HG03469 (cell line): ENCODE data around the gene RNF17.

Experiments used
- ATAC-seq: cut with Tn5 transposase; IDR thresholded peaks from one replicate; pipeline ENCODE4 v1.9.1; 2021; ENCODE audit warnings: mild to moderate bottlenecking, moderate library complexity, moderate number of reproducible peaks; ENCODE audit not compliant: unreplicated experiment

RNF17 gene

DNA sequence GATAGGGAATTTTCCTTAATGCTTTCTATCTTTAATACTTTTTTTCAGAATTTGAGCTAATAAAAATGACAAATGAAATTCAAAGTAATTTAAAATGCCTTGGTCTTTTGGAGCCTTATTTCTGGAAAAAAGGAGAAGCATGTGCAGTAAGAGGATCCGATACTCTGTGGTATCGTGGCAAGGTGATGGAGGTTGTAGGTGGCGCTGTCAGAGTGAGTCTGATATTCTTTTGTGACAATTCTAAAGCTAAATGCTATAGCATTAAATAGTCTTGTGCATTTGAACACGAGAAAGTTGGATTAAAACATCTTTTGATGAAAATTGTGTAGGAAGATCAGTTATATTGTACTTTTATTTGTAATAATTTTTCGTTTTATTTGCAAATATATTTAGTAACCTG, 95.0 kb downstream of the RNF17 start:
- no peak for ATAC-seq

DNA sequence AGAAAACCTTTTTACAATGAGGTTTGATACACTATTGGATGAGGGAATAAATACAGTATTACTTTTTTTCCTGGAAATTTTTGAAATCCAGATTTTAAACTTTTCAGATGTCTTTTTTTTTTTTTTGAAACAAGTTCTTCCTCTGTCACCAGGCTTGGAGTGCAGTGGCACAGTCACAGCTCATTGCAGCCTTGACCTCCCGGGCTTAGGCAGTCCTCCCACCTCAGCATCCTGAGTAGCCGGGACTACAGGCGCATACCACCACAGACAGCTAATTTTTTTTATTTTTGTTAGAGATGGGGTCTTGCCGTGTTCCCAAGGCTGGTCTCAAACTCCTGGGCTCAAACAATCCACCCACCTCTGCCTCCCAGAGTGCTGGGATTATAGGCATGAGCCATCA, 96.8 kb downstream of the RNF17 start:
- ATAC-seq: no peak

DNA sequence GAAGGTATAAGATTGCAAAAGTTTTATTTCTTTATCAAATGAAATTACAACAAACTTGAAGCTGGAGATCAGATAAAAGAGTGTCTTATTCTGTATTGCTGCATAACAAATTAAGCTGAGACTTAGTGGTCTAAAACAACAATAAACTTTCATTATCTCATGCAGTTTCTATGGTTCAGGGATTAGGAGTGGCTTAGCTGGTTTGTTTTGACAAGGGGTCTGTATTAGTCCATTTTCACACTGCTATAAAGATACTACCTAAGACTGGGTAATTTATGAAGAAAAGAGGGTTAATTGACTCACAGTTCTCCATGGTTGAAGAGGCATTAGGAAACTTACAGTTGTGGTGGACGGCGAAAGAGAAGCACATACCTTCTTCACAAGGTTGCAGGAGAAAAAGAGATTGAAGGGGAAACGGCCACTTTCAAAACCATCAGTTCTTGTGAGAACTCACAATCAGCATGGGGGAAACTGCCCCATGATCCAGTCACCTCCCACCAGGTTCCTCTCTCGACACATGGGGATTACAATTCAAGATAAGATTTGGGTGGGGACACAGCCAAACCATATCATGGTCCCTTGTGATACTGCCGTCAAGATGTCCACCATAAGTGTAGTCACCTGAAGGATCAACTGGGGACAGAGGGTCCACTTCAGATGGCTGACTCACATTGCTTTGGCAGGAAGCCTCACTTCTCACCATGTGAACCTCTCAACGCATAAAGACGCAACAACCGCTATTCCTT, 97.8 kb downstream of the RNF17 start:
- no peak for ATAC-seq

DNA sequence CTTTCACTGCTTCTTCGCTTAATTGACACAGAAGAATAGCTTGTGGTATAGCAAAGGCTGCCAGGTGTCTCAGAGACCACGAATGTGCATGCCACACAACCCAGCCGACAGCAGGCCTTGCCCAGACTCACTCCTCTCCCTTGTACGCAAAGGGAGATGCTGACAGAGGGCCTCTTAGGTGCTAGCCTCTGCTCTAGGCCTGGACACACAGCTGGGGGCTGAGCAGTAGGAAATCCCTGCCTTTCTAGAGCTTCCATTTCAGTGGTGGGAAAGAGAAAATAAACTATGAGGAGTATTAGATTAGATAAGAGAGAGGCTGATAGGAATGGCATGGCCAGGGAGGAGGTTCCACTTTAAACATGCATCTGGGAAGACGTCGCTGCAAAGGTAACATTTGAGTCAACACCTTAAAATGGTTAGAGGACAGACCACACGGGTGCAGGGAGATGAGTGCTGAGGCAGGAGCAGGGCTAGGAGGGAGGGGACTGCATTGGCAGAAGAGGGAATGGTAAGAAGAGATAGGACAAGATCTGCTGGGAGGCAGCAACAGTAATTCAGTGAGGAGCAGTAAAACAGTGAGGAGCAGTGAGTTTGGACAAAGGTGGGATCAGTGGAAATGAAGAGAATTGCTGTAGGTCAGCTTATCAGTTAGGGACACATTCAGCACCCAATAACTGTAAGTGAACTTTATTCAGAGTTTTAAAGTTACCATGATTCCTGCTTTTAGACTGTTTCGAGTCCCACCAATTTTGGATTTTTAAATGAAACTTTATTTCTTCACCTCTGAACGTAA, 100.0 kb downstream of the RNF17 start:
- ATAC-seq: no peak

DNA sequence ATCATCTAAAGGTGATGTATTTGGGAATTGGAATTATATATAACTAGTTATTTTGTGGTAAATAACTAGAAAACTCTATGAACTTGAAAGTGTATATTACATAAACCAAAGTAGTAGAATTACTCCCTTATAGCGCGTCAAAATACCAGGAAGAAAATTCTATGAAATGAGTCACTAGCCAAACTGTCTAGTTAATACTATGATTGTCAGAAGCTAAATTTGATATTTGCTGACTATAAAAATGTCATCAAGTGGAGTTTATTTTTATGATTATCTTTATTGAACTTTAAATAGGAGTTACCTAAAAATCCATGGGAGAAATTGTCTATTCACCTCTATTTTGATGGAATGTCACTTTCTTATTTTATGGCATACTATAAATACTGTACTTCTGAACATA, 100.6 kb downstream of the RNF17 start:
- ATAC-seq: no peak

DNA sequence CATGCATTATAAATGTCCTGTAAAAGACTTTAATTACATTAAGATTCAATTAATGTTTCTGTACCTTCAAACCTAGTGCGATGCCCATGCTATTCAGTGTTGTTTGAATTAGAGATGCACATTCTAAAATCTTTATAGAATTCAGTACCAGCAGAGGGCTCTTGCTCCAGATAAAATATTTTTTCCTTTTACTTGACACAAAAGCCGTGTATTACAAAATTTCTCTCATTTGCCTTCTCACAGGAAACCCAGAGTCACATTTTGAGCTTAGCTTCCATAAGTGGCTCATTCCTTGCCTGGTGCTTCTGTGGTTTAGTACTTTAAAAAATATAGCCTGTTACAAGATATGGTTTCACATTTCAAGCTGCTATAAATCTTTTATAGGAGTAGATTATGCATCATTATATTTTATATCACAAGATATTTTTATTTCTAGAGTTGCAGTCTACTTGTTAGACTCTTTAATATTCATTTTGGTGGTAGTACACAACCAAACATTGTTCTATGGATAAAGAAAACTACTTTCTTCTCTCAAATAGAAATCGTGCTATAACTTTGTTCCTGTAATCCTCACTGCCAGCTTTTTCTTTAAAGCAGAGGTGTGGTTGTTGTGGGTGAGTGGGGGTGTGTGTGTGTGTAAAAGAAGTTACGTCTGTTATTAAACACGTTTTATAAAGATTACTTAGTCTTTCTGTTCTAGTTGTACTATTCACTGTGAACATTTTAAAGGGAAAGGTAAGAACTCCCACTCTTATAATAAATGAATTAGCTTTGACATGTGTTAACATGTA, 101.4 kb downstream of the RNF17 start:
- ATAC-seq: no peak

DNA sequence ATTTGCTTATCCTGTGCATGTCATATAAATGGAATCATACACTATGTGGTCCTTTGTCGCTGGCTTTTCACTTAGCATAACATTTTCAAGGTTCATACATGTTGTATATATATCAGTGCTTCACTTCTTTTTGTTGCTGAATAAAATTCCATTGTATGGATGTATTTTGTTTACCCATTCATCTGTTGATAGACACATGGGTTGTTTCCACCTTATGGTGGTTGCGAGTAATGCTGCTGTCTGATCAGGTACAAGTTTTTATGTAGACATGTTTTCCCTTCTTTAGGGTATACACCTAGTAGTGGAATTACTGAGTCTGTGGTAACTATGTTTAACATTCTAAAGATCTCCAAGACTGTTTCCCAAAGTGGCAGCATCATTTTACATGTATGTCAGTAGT, 102.5 kb downstream of the RNF17 start:
- ATAC-seq: no peak

DNA sequence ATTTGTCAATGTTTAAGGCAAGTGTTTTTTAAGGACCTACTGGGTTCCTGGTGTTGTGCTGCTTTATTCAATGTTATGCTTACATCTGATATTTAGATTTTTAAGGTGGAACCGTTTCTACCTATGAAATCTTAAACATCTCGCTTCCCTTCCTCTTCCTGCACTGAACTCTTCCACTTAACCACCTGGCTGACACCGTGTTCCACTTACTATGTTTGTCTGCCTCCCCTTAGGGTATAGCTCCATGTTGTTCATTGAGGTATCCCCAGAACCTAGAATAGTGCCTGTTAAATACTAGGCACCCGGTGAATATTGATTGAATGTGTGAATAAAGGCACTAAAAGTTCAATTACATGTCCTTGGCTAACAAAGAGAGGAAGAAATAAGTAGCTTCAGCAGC, 104.9 kb downstream of the RNF17 start:
- no peak for ATAC-seq

DNA sequence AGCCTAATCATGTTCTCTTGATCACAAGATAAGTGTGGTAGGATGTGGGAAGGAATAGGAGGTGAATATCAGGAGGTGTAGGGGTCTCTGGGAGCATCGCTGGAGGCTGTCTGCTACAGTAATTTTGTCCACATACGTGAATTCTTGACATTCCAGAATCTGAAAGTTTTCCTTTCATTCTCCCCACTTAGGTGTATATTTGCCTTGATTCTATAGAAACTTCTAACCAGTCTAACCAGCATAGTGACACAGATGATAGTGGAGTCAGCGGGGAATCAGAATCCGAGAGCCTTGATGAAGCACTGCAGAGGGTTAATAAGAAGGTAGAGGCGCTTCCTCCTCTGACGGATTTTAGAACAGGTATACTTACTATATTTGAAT, 106.4 kb downstream of the RNF17 start:
- no peak for ATAC-seq

DNA sequence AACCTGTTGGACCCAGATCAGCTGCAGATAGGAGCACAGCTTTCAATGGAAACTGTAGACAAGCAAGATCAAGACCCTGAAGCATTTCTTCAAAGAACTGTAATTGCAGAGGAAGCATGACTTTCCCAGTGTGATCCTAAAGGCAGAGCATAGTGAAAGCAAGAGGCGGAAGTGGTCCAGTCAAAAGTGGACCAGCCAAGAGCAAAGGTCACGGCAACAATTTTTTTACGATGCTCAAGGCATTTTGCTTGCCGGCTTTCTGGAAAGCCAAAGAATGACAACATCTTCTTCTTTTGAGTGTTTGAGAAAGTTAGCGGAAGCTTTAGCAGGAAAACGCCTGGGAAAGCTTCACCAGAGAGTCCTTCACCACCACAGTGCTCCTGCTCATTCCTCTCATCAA, 111.6 kb downstream of the RNF17 start:
- no peak for ATAC-seq

DNA sequence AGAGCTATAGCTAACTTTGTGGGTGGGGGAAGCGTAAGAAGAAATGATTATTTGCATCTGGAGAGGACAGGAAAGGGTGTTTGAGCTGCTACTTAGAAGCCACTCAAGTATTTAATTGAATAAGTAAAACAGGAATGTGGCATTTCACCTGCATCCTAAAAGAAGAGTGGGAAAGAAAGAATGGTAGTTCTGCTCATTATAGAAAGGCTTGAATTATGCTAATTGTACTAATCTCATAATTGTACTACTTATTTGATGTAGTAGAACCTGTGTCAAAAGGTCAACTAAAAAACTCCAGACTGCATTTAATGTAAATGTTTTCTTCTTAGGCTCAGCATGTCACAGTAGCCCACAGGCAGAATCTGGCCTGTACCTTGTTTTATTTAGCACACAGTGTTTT, 113.6 kb downstream of the RNF17 start:
- no peak for ATAC-seq

DNA sequence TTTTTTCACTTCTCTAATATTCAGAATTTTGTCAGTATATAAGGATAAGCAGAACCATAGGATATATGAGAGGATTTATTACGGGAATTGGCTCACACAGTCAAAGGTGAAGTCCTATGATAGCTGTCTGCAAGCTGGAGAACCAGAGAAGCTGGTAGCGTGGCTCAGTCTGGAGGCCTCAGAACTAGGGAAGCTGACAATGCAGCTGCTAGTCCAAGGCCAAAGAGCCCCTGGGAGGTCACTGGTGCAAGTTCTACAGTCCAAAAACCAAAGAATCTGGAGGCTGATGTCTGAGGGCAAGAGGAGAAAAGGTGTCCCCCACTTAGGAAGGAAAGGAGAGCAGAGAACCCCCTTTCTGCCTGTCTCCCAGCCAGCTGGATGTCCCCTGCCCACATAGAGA, 114.4 kb downstream of the RNF17 start:
- ATAC-seq: no peak

DNA sequence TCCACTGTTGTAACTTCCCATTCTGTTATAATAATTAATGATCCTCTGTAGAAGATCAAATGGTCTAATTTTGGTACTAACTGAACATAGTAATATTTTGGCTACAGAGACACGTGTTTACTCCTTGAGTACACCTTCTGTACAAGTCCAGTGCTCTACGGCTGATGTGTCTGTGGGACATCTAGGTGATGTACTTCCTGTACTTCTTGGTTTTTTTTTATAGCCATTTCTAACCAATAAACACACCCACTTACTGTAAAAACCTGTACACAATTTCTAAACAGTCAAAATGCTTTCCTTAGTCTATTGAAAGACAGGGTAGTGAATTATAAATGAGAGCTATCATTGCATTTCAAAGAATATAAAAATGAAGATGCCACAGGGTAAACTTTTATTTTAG, 118.7 kb downstream of the RNF17 start:
- ATAC-seq: no peak

DNA sequence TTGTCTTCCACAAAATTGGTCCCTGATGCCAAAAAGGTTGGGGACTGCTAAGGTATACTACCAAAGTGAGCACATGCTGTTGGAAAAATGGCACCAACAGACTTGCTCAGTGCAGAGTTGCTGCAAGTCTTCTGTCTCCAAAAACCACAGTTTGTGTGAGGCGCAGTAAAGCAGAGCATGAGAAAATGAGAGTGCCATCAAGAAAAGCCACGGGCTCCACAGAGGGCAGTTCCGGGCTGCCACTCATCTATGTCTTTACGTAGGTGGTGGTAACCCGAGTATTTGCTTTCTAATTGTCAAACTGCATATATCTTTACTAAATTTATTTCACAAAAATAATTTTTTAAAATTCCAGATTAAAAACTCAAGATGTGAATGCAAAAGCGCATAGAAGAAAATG, 123.8 kb downstream of the RNF17 start:
- ATAC-seq: peak; percentile 68

DNA sequence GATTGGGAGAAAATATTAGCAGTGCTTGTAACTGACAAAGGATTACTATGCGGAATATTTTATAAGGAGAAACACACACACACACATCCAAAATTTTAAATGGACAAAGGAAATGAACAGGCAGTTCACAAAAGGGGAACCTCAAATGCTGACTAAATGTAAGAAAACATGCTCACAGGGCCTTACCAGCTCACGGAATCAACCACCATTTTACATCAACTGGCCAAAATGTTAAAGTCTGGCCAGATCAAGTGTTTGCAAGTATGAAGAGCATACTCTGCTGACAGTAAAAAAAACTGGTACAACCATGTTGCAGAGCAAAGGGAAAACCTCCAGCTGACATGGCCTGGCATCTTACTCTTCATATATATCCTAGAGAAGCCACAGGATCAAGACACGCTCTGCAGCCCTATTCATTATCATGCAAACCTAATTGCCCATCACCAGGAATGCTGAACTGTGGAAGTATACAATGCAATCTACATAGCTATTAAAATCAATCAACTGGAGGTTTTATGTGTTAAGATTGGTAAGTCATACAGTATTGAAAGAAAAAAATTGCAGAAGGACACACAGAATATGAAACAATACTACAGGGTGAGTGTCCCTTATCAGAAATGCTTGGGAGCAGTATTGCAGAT, 124.4 kb downstream of the RNF17 start:
- ATAC-seq: peak; percentile 46

DNA sequence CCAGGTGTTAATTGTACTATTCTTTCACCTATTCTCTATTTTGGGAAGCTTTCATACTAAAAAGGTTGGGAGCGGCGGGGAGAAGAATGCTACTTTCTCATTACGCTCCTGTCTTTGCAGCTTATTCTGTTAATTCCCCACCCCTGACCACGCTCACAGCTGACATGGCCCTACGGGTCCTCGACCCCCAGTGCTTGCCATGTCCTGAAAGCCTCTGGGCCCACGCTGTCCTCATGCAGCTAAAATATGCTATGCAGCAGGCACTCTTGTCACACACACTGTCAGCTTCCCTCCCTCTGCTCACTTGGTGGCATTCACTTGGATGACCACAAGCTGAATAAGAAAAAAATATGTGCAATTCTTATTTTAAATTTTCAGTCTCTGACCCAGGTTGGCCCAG, 126.3 kb downstream of the RNF17 start:
- ATAC-seq: no peak

DNA sequence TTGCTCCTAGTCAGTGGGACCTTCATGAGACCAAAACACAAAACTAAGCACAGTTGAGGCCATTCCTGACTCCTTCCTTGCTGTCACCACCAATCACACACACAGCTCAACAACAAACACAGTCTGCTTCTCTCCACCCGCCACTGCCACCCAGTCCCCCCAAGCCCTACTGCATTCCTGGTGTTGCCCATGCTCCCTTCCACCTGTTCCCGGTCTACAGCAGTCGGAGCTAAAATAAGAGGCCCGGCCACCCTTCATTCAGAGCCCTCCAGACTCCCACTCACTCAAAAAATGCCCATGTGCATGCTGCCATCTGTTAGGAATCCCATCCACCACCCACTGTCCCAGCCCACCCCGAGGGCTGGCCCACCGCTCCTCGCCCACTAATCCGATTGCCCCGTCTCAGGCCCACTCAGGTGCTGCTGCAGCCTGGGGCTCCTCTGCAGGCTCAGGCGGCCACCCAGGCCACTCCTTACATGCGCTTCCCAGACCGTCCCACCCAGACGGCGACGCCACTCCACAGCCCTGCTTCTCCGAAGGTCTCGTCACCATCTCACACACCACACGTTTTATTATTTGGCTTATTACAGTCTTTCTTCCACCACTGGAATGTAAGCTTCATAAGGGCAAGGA, 127.6 kb downstream of the RNF17 start:
- no peak for ATAC-seq

DNA sequence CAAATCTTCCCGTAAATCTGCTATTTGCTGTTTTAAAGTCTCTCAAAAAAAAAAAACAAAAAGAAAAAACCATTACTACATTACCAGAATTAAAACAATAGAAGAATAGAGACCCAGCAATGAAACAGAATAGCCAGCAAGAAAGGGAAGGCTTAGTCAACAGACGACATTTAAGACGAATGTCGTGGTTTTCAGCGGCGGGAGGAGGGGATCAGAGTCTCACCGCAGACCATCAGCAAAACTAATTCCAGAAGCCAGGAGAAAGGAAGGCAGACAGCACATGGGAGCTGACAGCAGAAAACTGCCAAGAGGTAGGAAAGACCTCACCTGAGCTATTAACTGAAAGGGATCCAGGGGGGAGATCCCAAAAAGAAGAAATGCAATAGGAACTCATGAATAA, 128.9 kb downstream of the RNF17 start:
- ATAC-seq: no peak

DNA sequence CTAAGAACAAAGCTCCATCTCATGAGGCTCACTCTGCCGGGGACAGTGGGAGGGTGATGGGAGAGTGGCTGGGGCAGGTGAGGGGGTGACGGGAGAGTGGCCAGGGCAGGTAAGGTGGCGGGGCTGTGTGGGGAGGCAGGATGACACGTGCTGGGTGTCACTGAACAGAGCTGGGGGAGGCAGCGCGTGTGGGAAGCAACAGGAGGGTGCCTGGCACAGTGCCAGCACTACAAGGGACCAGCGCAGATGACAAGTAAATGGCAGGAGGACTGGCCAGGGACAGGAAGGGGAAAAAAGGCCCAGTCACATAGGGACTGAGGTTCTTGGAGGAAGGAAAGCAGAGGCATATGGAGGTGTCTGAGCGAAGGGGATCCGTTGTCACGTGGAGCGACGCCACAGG, 129.9 kb downstream of the RNF17 start:
- ATAC-seq: no peak

DNA sequence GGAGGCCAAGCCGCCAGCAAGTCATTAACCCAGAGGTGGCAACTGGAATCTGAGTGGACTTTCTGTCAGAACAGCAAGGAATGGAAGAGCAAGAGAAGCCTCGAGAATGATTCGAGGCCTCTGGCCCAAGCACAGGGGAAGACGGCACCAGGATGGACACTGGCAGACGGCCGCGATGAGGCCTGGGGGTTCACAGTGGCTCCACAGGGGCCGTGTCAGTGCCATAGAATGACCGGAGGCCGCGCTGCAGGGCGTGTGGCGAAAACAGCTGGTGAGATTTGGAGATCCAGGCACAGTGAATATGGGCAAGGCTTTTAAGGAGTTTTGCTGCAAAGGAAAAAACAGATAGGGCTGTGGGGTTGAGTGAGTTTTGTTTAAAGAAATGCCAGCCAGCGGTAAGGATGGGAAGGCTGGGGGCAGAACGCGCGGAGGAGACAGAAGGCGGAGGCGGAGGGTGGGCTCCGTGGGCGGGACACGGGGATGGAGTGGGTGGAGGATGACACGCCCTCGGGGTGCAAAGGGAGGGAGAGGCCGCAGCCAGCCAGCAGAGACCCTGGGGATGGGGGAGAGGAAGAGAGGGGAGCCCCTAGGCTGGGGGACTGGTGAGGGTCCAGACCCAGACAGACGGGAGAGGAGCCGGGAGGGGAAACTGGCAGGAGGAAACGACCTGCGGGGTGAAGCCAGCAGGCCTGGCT, 130.5 kb downstream of the RNF17 start:
- no peak for ATAC-seq
